ENCODE results near the gene PSRC1. TPM values are rescaled to one million over a fixed set of nuclear protein-coding genes. Genes with fewer than 3 reads are reported as not detected.

Gene PSRC1
- total and polyA plus RNA-seq, 2 donors (not counting 3 experiments of a cell fraction or from before 2014, with no cell fraction given), result 25.0 to 29.3 TPM

DNA sequence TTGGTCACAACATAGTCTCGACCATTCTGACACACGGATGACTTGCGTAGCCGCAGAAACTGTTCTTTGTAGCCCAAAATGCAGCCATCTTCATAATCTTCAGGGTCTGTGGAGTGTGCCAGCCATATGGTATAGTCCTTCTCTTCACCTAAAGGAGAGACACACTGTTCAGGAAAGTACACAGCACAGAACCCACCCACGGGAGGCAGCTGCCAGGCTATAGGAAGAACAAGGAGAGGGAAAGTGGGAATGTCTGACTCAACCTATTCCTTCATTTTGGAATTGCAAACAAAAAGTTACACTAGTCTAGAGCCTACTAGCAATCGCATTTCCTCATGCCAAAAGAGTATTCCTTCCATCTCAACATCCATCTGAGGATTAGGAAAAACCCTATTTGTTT, 40.0 kb upstream of the PSRC1 start:
- no peak overlapping the region for H3K27ac ChIP-seq (ENCODE audit: insufficient read depth, low read depth, low read length)
- H3K9ac ChIP-seq (replicated peaks; ENCODE audit: extremely low read depth, insufficient read depth, low read length), result no peak overlapping the region
- dilution Hi-C loops (cut with MboI; ENCODE audit: extremely low pct_ligation_motif_present, low sequenced_read_pairs), result no loop called here
- ChIA-PET CTCF (no interaction called here), POLR2A (no interaction called here)
- H3K4me2 ChIP-seq (ENCODE audit: insufficient read depth, low read length), result no peak overlapping the region
- H3K4me1 ChIP-seq (ENCODE audit: control insufficient read depth, extremely low read depth, insufficient read depth, low read length), result no peaks in the 10 kb centered on the region
- DNase-seq (ENCODE audit: low read depth, low spot score) (no peak), FAIRE-seq (no peak)
- H4K20me1 ChIP-seq (replicated peaks; ENCODE audit: control insufficient read depth, extremely low read depth, insufficient read depth, low read length), result no peaks in the 10 kb centered on the region
- BruUV-seq (replicated peaks), result no TSS peak
- no peaks in the 10 kb centered on the region for H3K27me3 ChIP-seq (ENCODE audit: control insufficient read depth in 2 of 2, insufficient read depth in 2 of 2, low read length in 2 of 2)
- TF ChIP-seq POLR2A (IDR thresholded peaks at IDR 0.05; ENCODE audit: low read depth, low read length) (no peak), POLR2AphosphoS5 (IDR thresholded peaks at IDR 0.05; ENCODE audit: insufficient read depth, low read depth, low read length) (no peak)
- TF ChIP-seq, protein P1, sequence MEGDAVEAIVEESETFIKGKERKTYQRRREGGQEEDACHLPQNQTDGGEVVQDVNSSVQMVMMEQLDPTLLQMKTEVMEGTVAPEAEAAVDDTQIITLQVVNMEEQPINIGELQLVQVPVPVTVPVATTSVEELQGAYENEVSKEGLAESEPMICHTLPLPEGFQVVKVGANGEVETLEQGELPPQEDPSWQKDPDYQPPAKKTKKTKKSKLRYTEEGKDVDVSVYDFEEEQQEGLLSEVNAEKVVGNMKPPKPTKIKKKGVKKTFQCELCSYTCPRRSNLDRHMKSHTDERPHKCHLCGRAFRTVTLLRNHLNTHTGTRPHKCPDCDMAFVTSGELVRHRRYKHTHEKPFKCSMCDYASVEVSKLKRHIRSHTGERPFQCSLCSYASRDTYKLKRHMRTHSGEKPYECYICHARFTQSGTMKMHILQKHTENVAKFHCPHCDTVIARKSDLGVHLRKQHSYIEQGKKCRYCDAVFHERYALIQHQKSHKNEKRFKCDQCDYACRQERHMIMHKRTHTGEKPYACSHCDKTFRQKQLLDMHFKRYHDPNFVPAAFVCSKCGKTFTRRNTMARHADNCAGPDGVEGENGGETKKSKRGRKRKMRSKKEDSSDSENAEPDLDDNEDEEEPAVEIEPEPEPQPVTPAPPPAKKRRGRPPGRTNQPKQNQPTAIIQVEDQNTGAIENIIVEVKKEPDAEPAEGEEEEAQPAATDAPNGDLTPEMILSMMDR (IDR thresholded peaks at IDR 0.05; ENCODE audit: extremely low read depth in 1 of 2, insufficient read depth in 1 of 2, low read depth in 1 of 2, low read length in 2 of 2), result no peak
- no peaks in the 10 kb centered on the region for H3K9me3 ChIP-seq (replicated peaks; ENCODE audit: control insufficient read depth, insufficient read depth, low read length)
- H3K4me3 ChIP-seq (replicated peaks in 1 of 3; ENCODE audit: insufficient read depth in 1 of 3, low read depth in 1 of 3, low read length in 3 of 3), result no peak overlapping the region
- no peak overlapping the region for H2AFZ ChIP-seq (ENCODE audit: low read depth, low read length)
- no peaks in the 10 kb centered on the region for H3K36me3 ChIP-seq (ENCODE audit: control insufficient read depth in 2 of 2, extremely low read depth in 1 of 2, insufficient read depth in 2 of 2, low read length in 2 of 2)
- no peaks in the 10 kb centered on the region for H3K9me1 ChIP-seq (replicated peaks; ENCODE audit: control insufficient read depth, extremely low read depth, insufficient read depth, low read length)
- no peaks in the 10 kb centered on the region for H3K79me2 ChIP-seq (ENCODE audit: control insufficient read depth, insufficient read depth, low read length)
- intact Hi-C loops (cut with micrococcal nuclease), result no loop called here

DNA sequence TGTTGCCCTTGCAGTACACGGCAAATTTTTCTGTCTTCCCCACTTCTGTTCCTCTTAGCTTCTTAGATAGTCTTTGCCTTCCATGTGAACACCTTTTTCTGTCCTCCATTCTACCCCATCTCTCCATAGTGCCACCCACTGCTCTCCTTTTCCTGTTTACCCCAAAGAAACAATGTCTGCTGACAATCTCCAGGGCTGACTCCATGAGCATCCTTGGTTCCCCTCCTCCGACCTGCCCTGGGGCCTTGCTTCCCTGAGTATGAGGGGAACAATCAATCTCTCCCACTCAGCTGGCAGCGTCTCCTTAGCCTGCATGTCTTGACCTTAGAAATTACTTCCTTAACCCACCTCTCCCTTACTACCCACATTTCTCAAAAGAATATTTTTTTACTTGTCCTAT, 36.2 kb upstream of the PSRC1 start:
- Histone ChIP-seq H3K4me1 (ENCODE audit: control insufficient read depth, extremely low read depth, insufficient read depth, low read length) (no peaks in the 10 kb centered on the region), H2AFZ (ENCODE audit: low read depth, low read length) (no peak overlapping the region), H3K9me3 (replicated peaks; ENCODE audit: control insufficient read depth, insufficient read depth, low read length) (no peaks in the 10 kb centered on the region), H3K27me3 (ENCODE audit: control insufficient read depth in 2 of 2, insufficient read depth in 2 of 2, low read length in 2 of 2) (no peaks in the 10 kb centered on the region), H3K79me2 (ENCODE audit: control insufficient read depth, insufficient read depth, low read length) (no peaks in the 10 kb centered on the region), H4K20me1 (replicated peaks; ENCODE audit: control insufficient read depth, extremely low read depth, insufficient read depth, low read length) (no peaks in the 10 kb centered on the region), H3K4me2 (ENCODE audit: insufficient read depth, low read length) (no peak overlapping the region), H3K36me3 (ENCODE audit: control insufficient read depth in 2 of 2, extremely low read depth in 1 of 2, insufficient read depth in 2 of 2, low read length in 2 of 2) (no peaks in the 10 kb centered on the region), H3K9me1 (replicated peaks; ENCODE audit: control insufficient read depth, extremely low read depth, insufficient read depth, low read length) (no peaks in the 10 kb centered on the region), H3K27ac (ENCODE audit: insufficient read depth, low read depth, low read length) (no peak overlapping the region), H3K9ac (replicated peaks; ENCODE audit: extremely low read depth, insufficient read depth, low read length) (no peak overlapping the region), H3K4me3 (replicated peaks in 1 of 3; ENCODE audit: insufficient read depth in 1 of 3, low read depth in 1 of 3, low read length in 3 of 3) (no peak overlapping the region)
- ChIA-PET POLR2A (no interaction called here), CTCF (interaction anchor here (1.2 kb wide), 1 partner anchor 55 kb away, joined by 3 read pairs; no protein-coding TSS in a partner anchor)
- intact Hi-C loops (cut with micrococcal nuclease), result no loop called here
- DNase-seq (ENCODE audit: low read depth, low spot score) (no peak), FAIRE-seq (no peak)
- no peak for TF ChIP-seq EZH2 (IDR thresholded peaks at IDR 0.05; ENCODE audit: borderline replicate concordance, low read depth, low read length, severe bottlenecking)
- TF ChIP-seq, protein P2, sequence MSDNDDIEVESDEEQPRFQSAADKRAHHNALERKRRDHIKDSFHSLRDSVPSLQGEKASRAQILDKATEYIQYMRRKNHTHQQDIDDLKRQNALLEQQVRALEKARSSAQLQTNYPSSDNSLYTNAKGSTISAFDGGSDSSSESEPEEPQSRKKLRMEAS (IDR thresholded peaks at IDR 0.05; ENCODE audit: insufficient read depth, insufficient read length), result no peak
- TF ChIP-seq MYC (IDR thresholded peaks at IDR 0.05; ENCODE audit: low read depth, low read length), result no peak
- no peak for TF ChIP-seq POLR2AphosphoS5 (IDR thresholded peaks at IDR 0.05; ENCODE audit: insufficient read depth, low read depth, low read length)
- TF ChIP-seq FOS (IDR thresholded peaks at IDR 0.05; ENCODE audit: borderline replicate concordance, insufficient read depth, low read length), result no peak
- TF ChIP-seq GATA2 (IDR thresholded peaks at IDR 0.05; ENCODE audit: insufficient read depth, insufficient read length, low read depth, low read length), result no peak
- TF ChIP-seq JUN (IDR thresholded peaks at IDR 0.05; ENCODE audit: borderline replicate concordance, insufficient read depth, insufficient read length, low read depth), result no peak
- TF ChIP-seq POLR2A (IDR thresholded peaks at IDR 0.05; ENCODE audit: low read depth, low read length), result no peak
- TF ChIP-seq, protein P1 (IDR thresholded peaks at IDR 0.05; ENCODE audit: extremely low read depth in 1 of 2, insufficient read depth in 1 of 2, low read depth in 1 of 2, low read length in 2 of 2), result no peak
- dilution Hi-C loops (cut with MboI; ENCODE audit: extremely low pct_ligation_motif_present, low sequenced_read_pairs), result no loop called here
- no TSS peak for BruUV-seq (replicated peaks)

Data from endothelial cell of umbilical vein (primary cell).